ENCODE data around the gene GPR27.
A peak's percentile ranks its signal among the peaks of the same experiment; 100 is the strongest.

The GPR27 gene

DNA sequence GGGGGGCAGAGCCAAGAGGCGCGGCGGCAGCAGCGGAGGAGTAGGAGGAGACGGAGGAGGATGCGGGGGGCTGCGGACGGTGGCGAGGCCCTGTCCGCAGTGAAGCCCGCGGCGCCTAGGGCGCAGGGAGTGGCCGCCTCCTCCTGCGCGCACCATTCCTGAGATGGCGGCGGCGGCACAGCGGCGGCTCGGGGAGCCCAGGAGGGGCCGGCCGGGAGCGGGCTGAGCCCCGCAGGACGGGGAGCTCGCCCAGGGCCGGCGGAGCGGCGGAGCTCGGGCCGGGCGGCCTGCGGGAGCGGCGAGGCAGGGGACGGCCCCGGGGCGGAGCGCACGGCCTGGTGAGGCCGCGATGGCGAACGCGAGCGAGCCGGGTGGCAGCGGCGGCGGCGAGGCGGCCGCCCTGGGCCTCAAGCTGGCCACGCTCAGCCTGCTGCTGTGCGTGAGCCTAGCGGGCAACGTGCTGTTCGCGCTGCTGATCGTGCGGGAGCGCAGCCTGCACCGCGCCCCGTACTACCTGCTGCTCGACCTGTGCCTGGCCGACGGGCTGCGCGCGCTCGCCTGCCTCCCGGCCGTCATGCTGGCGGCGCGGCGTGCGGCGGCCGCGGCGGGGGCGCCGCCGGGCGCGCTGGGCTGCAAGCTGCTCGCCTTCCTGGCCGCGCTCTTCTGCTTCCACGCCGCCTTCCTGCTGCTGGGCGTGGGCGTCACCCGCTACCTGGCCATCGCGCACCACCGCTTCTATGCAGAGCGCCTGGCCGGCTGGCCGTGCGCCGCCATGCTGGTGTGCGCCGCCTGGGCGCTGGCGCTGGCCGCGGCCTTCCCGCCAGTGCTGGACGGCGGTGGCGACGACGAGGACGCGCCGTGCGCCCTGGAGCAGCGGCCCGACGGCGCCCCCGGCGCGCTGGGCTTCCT is at the start of gene GPR27:
Gene GPR27 (plus strand): TSS at position 155 of the 909 bp plus-strand sequence. CDS start 195 bp downstream, at position 350.
- peak; percentile 47 for DNase-seq

GRCh38 chr3:71704915-71705314 is 48.7 kb upstream of the GPR27 start:
- DNase-seq = no peak

DNA sequence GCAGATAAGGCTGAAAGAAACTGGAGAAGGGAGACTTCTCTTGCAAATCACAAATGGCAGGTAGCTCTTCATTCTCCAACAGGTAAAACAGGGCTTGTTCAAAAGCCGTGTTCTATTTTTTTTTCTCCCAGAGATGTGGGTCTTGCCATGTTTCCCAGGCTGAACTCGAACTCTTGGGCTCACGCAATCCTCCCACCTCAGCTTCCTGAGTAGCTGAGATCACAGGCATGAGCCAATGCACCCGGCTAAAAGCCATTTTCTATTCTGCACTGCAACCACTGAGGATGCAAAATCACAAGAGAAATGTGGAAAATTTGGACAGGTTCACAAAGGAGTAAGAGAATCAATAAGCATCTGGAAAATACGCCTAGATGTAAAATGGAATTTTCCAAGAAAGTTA is 48.0 kb upstream of the GPR27 start:
- no peak for DNase-seq

DNA sequence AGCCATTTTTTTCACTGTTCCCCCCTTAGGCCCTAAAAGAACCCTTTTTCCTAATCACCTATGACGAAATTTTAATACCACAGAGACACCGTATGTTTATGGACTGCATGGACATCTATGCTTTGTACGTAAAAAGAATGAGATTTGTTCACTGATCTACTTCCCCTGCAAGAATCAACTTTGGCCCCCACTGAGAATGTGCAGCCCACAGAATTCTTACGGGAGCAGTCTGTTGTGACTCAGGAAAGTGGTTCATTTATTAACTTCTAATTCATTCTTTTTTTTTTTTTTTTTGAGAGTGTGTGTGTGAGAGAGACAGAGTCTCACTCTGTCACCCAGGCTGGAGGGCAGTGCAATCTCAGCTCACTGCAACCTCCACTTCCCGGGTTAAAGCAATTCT is 46.1 kb upstream of the GPR27 start:
- DNase-seq = no peak

- no peak for DNase-seq
Observed at GRCh38 chr3:71708476-71709105, 45.1 kb upstream of the GPR27 start.

GRCh38 chr3:71709908-71710511 is 43.6 kb upstream of the GPR27 start:
- no peak for DNase-seq

DNA sequence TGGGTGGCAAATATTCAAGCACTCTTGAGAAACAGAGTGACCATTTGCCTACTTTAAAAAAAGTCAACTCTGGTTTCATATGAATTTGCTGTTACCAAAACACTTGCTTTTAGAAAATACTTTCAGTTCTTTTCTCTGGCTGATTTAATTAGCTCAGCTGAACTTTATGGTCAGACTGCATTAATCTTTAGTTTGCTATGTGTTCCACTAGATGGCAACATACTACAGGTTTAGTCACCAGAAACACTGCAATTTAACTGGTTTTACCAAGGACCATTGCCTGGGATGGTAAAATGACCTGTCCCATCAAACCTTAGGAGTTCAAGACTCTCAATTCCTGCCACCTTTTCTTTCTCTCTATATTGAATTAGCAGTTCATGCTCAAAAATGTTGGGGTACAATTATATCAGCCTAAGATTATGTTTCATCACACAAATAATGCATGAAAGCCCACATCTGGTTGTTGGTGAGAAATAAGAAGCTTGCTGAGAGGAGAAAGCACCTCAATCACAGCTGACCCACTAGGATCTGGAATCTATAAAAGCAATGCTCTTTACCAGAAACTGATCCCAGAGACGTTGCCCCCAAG is 42.7 kb upstream of the GPR27 start:
- DNase-seq = no peak

GRCh38 chr3:71713041-71713440 is 40.6 kb upstream of the GPR27 start:
- DNase-seq = no peak

DNA sequence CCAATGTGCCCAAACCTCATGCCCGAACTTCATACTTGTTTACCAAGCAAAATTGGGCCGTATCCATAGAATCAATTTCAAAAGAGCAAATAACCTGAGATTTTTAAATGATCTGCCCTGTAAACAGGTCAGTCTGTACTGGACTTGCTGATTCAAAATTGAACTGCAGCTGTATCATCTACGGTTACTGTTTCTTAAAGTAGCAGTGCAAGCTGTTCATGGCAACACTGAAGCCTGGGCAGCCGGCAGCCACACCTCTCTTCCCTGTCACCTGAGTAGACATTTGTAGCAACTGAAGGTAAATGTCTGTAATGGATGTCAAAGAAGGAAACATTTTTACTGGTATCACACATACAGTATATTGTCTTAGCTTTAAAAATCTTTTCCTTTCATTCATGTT is 39.1 kb upstream of the GPR27 start:
- no peak for DNase-seq

DNA sequence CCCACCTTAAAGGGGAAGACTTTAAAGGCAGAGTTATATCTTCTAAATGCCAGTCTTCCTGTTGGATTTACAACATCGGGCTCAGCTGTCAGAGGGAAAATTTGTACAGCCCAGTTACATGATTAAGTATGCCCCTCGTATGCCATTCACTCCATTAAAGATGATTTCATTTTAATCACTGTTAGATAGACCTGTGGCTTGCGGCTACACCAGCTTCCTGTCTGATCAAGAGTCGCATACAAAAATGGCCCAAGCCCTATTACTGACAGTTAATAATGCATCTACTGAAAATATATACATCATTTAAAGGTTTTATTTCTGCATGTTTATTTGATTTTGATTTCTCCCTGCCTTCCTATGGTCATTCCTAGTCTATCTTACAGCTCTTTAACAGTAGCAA is 35.6 kb upstream of the GPR27 start:
- no peak for DNase-seq

- DNase-seq = no peak
Observed at GRCh38 chr3:71721002-71721401, 32.7 kb upstream of the GPR27 start.

DNA sequence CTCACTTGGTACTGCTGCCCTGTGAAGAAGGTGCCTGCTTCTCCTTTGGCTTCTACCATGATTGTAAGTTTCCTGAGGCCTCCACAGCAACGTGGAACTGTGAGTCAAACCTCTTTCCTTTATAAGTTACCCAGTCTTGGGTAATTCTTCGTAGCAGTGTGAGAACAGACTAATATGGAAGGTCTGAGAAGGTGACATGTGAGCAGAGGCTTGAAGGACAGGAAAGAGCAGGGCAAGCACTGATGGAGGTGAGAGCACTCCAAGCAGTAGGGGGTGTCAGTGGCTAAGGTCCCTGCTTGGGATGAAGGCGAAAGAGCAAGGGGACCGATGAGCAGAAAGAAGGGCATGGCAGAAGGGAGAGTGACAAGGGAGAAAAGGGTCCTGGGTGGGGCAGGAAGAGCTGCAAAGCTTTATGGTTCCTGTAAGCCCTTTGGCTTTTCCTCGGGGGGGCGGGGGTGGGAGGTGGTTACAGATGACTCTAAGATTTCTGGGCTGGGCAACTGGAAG is 32.0 kb upstream of the GPR27 start:
- no peak for DNase-seq

DNA sequence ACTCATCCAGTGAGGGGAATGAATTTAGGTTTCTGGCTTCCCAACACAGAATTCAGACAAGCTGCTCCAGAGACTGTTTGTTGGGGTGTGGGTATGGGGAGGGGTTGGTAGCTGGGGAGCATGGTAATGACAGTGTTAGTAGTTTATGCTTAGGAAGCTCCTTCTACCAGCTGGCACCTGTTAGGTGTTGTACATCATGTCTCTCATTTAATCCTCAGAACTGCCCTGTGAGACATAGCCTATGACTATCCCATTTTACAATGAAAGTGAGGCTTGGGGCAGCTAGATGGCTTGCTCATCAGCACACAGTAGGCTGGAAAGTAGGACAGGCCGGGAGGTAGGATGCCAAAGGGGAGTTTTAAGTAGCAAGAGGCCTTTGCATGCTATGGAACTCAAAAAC is 31.0 kb upstream of the GPR27 start:
- DNase-seq = no peak

DNA sequence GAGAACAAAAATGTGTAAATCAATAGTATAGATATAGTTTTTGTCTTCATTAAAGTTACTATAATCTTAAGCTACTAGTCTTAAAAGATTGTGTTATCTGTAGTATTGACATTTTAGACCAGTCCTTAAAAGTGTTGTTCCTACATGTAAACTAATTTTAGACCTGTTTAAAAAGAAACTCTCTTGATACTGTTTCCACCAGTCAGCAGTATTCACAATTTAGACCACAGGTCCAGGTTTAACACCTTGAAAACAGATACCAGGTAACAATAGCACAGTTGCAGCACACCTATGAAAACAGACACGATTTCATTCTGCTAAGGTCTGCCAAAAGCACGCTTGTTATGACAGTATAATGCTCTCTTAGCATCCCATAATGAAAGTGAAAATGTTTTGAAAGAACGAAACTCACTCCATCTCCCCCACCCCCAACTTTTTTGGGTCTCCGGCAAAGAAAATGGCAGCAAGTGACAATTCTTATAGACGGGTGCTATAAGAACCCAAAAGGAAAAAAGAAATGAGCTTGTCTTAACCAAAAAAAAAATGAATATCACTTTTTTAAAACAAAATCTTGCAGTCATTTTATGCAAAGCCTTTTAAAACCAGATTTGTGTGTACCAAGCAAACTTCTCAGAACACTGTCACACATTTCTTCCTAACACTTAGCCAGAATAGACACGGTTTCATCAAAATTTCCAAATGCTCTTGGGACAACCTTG is 30.0 kb upstream of the GPR27 start:
- DNase-seq = no peak

GRCh38 chr3:71724171-71724453 is 29.5 kb upstream of the GPR27 start:
- no peak for DNase-seq

DNA sequence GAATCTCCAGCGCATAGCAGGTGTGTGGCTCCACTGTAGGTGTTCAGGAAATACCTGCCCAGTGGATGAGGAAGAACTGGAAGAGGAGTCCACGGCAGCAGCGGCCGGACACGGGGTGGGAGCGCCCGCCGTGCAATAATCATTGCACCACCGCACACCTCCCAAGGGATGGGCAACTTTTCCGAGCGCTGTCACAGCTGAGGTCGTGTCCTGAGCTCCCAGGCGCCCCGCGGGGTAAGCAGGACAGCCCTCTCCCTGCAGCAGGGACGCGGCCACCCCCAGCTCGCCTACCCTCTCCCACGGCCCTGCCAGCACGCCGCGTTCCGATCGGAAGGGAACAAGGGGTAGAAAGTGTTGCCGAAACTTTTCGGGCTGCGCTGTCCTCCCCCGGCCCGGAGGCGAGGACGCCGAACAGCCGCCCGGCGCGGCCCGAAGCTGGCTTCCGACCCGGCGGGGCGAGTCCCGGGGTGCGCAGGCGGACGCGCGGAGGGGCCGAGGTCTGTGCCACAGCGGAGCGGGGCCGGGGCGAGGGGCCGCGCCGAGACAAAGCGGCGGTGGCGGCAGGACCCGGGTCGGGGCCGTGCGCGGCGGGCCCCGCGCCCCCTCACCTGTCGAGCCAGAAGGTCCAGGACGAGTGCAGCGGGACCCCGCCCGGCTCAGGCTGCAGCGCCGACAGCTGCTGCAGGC is 28.9 kb upstream of the GPR27 start:
- DNase-seq = peak; percentile 48

DNA sequence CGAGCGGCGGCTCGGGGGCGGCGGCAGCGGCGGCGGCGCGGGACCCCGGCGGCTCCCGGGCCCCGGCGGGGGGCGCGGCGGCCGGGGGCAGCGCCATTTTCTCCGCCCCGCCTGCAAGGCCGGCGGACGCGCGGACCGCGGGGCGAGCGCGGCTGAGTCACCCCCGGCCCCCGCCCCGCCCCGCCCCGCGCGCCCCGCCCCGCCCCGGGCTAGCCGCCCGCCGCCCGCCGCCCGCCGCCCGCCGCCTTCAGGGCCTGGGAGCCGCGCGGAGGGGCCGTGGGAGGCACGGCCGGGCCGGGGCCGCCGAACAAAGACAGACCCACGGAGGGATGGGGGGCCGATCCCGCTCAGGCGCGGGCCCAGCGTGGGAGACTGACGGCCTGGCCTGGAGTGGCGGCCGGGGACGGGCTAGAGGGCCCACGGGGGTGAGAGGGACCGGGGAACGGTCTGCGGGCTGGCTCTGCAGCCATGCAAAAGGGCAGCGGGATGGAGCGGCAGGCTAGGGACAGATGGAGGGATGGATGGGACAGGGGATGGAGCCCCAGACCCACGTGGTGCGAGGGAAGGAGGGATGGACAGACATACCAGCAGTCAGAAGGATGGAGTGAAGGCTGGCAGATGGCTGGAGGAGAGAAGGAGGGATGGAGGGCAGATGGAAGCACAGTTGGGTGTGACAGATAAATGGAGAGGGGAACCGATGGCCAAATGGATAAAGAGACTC is 28.2 kb upstream of the GPR27 start, which contains the start of gene EIF4E3:
Gene EIF4E3 (minus strand): TSS at position 132 of the 721 bp plus-strand sequence. CDS start 35 bp downstream, at position 97.
- peak; percentile 30 for DNase-seq

DNA sequence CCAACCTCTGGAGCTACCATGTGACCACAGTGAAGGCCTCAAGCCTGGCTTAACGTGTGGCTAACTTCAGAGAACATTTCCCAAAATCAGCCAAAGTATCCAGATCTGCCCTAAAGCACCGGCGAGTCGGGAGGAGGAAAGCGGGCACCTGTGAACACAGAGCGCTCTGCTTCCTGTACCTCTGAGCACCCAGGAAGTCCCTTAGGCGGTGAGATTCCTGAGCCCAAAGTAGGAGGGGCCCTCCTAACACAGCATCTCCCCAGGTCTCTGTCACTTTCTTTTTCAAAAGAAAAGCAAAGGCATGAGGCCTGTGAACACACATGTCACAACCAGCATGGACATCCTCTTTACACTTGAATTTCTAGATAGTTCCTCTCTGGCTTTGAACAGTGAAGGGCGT is 27.5 kb upstream of the GPR27 start:
- DNase-seq = no peak

GRCh38 chr3:71728632-71729342 is 24.9 kb upstream of the GPR27 start:
- peak; percentile 33 for DNase-seq

DNA sequence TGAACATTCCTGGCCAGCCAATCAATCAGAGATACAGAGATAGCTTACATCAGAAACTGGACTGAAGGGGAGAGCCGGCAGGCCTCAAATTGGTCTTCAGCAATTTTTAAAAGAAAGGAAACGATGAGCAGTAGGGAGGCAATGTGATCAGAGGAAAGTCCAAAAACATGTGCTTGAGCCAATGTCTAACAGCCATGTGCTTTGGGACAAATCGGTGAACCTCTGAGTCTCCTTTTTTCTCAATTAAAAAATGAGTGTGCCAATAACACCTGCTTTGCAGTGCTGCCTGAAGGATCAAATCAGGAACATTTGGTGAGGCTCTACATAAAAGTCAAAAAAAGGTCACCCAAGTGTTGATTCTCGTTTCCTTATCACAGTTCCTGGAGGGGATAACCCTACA is 21.0 kb upstream of the GPR27 start:
- no peak for DNase-seq

DNA sequence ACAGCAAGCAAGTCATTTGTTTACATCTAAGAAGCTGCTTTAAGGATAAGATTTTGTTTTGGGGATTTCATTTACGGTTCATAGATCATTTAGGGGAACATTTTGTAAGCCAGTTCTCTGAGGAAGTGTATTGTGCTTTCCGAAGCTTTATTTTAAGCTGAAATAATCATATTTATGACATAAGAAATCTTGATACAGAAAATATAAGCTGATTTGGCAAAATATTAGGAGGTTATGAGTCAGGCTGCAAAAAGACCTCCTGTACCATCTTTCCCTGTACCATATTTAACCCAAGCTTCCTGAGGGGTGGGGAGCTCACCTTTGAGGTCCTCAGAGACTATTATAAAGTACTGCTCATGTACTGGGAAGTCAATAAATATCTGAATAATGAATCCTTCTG is 20.3 kb upstream of the GPR27 start:
- no peak for DNase-seq

Data from femur (tissue), 1 donor.